Measurements from ENCODE around the gene C7orf33.

DNA sequence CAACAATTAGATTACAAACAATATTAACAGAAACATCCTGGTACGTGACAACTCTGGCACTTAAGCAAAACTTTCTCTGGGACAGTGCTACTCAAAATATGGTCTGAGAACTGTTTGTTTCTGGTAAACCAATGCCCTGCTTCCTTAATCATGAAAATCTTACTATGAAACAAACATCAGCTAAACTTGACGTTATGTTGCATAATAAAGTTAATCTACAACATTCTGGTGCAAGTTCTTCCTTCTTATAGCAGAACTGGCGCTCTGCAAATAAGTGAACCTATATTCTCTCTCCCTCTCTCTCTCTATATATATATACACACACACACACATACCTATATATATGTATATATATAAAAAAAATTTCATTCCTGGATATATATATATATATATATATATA is 7.8 kb downstream of the C7orf33 start:
- TF ChIP-seq CREB1 (IDR thresholded peaks at IDR 0.05) (no peak), CREB1 (CRISPR knock-in tag; IDR thresholded peaks at IDR 0.05) (no peak), CTCF (CRISPR knock-in tag; IDR thresholded peaks at IDR 0.05) (no peak), E2F5 (CRISPR knock-in tag; conservative IDR thresholded peaks at IDR 0.05) (no peak), PBX3 (CRISPR knock-in tag; IDR thresholded peaks at IDR 0.05; ENCODE audit: borderline replicate concordance) (no peak), CSRNP2 (CRISPR knock-in tag; conservative IDR thresholded peaks at IDR 0.05; ENCODE audit: low read depth) (no peak), ZFAT (CRISPR knock-in tag; conservative IDR thresholded peaks at IDR 0.05) (no peak), ETS1 (CRISPR knock-in tag; IDR thresholded peaks at IDR 0.05) (no peak)
- TF ChIP-seq, protein P1, sequence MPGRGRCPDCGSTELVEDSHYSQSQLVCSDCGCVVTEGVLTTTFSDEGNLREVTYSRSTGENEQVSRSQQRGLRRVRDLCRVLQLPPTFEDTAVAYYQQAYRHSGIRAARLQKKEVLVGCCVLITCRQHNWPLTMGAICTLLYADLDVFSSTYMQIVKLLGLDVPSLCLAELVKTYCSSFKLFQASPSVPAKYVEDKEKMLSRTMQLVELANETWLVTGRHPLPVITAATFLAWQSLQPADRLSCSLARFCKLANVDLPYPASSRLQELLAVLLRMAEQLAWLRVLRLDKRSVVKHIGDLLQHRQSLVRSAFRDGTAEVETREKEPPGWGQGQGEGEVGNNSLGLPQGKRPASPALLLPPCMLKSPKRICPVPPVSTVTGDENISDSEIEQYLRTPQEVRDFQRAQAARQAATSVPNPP (CRISPR knock-in tag; IDR thresholded peaks at IDR 0.05), result no peak
